Thoracic aorta (tissue), 2 donors: ENCODE results near the gene RSAD2. TPM values are rescaled to one million over a fixed set of nuclear protein-coding genes. Genes with fewer than 3 reads are reported as not detected.

ENCODE experiments used
- ATAC-seq: fragments of 150-250 bp; one replicate; pipeline ENCODE4 v1.8.0; 2017; ENCODE audit warnings: low read depth; ENCODE audit not compliant: insufficient number of reproducible peaks, low FRiP score
- DNase-seq: peaks from one replicate; pipeline ENCODE4 v3.0.0-alpha.2; 2020; ENCODE audit warnings: low spot score
- H3K27ac ChIP-seq, 2 donors: fragments of 200-600 bp; sonication (generic); 1 replicate in 1 of 2; 2 replicates in 1 of 2; pipeline ENCODE4 v1.5.1; 2016; ENCODE audit warnings: mild to moderate bottlenecking in 2 of 2, moderate library complexity in 2 of 2
- H3K27me3 ChIP-seq: fragments of 200-600 bp; sonication (generic); replicated peaks from 2 replicates; pipeline ENCODE4 v1.6.0; 2016; ENCODE audit warnings: mild to moderate bottlenecking; ENCODE audit not compliant: insufficient read depth
- H3K36me3 ChIP-seq: fragments of 200-600 bp; sonication (generic); one replicate; pipeline ENCODE4 v1.5.1; 2016
- H3K4me1 ChIP-seq, 2 donors: fragments of 200-600 bp; sonication (generic); 1 replicate in 1 of 2; 2 replicates in 1 of 2; pipeline versions ENCODE4 v1.5.1 to v1.6.0; 2016; ENCODE audit warnings: low read depth in 2 of 2, mild to moderate bottlenecking in 1 of 2; ENCODE audit not compliant: control insufficient read depth in 1 of 2
- H3K4me3 ChIP-seq: fragments of 200-600 bp; sonication (generic); 2 replicates; pipeline ENCODE4 v1.5.1; 2016; ENCODE audit warnings: mild to moderate bottlenecking
- H3K9me3 ChIP-seq: fragments of 200-600 bp; sonication (generic); 2 replicates; pipeline ENCODE4 v1.5.1; 2016
- total RNA-seq, 2 donors: library from RNA; depleted of rRNA; stranded (reverse); fragments of >200 nt; gene quantifications; one replicate each; pipeline versions ENCODE4 v1.1.0 to v1.2.3, GENCODE V29; 2016
- TF ChIP-seq, protein P1 (sequence below): fragments of 200-600 bp; sonication (generic); IDR thresholded peaks from one replicate; pipeline ENCODE4 v1.5.1; 2019; ENCODE audit warnings: antibody characterized with exemption

The RSAD2 gene
- total RNA-seq, 2 donors from 2014 or later = 11.3 to 11.8 TPM

DNA sequence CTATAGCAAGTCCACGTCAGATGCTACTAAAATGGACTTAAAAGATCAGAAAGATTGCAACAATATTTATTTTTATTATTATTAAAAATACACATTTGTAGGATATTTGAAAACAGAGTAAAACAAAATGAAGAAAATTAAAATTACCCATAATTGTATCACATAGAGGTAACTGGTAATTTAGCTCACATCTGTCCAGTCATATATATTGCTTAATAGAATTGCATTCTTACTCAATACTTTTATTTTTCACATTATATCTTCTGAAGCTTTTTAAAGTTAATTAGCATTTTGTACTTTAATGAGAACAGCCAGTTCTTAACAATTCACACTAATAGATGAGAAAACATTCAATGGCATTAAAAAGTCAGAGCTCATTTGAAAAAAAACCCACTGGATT is 28.1 kb downstream of the RSAD2 start:
- H3K9me3 ChIP-seq = no peaks in the 10 kb centered on the region
- no peak for ATAC-seq
- TF ChIP-seq, protein P1, sequence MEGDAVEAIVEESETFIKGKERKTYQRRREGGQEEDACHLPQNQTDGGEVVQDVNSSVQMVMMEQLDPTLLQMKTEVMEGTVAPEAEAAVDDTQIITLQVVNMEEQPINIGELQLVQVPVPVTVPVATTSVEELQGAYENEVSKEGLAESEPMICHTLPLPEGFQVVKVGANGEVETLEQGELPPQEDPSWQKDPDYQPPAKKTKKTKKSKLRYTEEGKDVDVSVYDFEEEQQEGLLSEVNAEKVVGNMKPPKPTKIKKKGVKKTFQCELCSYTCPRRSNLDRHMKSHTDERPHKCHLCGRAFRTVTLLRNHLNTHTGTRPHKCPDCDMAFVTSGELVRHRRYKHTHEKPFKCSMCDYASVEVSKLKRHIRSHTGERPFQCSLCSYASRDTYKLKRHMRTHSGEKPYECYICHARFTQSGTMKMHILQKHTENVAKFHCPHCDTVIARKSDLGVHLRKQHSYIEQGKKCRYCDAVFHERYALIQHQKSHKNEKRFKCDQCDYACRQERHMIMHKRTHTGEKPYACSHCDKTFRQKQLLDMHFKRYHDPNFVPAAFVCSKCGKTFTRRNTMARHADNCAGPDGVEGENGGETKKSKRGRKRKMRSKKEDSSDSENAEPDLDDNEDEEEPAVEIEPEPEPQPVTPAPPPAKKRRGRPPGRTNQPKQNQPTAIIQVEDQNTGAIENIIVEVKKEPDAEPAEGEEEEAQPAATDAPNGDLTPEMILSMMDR = no peak
- no peak for DNase-seq
- no peak overlapping the region for H3K4me3 ChIP-seq
- no peaks in the 10 kb centered on the region for H3K4me1 ChIP-seq
- no peaks in the 10 kb centered on the region for H3K36me3 ChIP-seq
- no peaks in the 10 kb centered on the region for H3K27me3 ChIP-seq
- no peak overlapping the region for H3K27ac ChIP-seq

DNA sequence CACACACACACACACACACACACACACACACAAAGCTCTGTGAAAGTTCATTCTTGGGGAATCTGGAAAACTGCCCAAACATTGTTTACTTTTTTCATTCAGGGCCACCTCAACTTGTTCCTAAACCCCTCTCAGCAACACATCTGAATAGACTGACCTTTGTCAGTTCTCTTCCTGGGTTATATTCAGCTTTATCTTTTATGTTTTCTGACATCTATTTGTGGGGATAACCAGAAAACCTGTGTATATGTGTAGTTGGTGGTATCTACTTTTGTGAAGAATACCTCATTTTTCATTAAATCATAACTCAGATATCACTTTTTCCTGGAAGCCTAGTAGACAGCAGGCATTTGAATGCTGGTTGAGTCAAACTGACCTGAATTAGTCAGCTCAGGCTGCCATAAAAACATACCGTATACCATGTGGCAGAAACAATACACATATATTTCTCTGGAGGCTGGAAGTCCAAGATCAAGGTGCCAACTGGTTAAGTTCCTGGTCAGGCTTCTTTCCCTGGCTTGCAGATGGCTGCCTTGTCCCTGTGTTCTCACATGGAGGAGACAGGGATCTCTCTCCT is 28.7 kb downstream of the RSAD2 start:
- no peaks in the 10 kb centered on the region for H3K4me1 ChIP-seq
- no peak for DNase-seq
- no peak overlapping the region for H3K4me3 ChIP-seq
- no peak for ATAC-seq
- H3K27me3 ChIP-seq = no peaks in the 10 kb centered on the region
- H3K27ac ChIP-seq = no peak overlapping the region
- H3K36me3 ChIP-seq = no peaks in the 10 kb centered on the region
- TF ChIP-seq, protein P1 = no peak
- no peaks in the 10 kb centered on the region for H3K9me3 ChIP-seq

DNA sequence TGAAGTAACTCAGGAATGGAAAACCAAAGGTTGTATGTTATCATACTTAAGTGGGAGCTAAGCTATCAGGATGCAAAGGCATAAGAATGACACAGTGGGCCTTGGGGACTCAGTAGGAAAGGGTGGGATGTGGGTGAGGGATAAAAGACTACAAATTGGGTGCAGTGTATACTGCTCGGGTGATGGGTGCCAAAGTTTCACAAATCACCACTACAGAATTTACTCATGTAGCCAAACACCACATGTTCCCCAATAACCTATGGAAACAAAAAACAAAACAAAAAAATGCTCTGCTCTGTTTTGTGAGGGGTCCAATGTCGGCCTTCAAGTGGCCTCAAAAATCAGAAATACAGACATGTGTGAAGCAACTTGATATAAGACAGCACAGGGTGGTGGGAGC is 30.7 kb downstream of the RSAD2 start:
- Histone ChIP-seq H3K4me3 (no peak overlapping the region), H3K36me3 (no peaks in the 10 kb centered on the region), H3K9me3 (no peaks in the 10 kb centered on the region), H3K4me1 (no peaks in the 10 kb centered on the region), H3K27ac (no peak overlapping the region), H3K27me3 (no peaks in the 10 kb centered on the region)
- TF ChIP-seq, protein P1 = no peak
- ATAC-seq (no peak), DNase-seq (no peak)

DNA sequence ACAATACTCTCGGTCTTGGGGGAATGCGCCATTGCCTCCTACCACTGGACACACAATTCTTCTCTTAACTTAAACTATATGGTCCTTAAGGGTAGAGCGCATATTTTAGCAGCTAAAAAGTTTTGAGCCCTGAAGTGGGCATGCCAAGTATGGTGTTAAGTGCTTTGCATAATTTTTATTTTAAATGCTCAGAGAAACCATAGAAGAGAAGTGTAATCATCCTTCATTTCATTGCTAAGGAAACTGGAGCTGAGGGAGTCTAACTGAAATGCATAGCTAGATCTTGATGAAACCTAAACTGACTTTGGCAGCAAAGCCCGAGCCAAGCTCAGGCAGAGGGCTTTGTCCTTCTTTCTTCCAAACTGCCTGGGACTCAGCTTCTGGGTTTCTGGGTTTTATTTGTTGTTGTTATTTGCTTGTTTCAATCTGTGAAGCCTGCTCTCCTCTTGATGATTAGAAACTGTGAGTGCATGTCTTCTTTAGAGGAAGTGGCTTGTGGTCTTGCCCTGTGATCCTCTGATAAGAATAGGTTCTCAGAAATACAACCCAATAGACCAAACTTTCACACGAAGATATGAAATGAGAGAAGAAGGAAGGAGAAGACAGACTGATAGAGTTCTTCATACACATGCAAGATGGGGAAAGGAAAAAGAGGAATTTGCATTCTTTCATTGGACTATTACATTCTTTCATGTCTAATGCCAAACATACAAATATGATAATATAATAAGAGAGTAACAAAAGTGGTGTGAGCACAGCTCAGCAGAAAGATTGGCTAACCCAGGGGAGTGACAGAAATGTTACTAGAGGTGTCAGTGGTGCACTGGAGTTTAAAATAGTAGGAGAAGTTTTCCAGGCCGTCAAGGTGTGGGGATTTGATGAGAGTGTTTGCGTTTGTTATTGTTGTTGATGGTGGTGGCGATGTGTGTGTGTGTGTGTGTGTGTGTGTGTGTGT is 32.1 kb downstream of the RSAD2 start:
- Histone ChIP-seq H3K27me3 (no peaks in the 10 kb centered on the region), H3K27ac (no peak overlapping the region), H3K9me3 (no peaks in the 10 kb centered on the region), H3K36me3 (no peaks in the 10 kb centered on the region), H3K4me3 (no peak overlapping the region), H3K4me1 (no peaks in the 10 kb centered on the region)
- no peak for ATAC-seq
- DNase-seq = no peak
- TF ChIP-seq, protein P1 = no peak

DNA sequence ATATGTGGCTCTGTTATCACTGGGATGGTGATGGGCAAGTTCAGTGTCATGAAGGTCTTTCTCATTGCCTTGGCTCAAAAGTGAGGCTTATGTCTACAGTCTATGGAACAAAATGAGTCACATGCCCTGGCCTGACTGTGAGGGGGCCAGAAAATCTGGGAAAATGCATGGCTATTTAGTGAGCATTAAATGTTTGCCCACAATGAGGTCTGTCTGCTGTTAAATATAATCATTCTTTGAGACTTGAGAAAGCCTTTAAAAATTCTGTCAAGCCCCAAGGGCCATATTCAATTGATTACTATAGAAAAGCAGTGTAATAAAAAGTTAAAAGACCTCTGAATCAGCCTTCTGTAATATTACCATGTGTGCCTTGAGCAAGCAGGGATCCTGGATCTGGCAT is 34.1 kb downstream of the RSAD2 start:
- no peaks in the 10 kb centered on the region for H3K36me3 ChIP-seq
- ATAC-seq = no peak
- H3K27ac ChIP-seq = no peak overlapping the region
- peaks cover 0 to 1% of the 10 kb centered on the region in 2 donors for H3K4me1 ChIP-seq
- TF ChIP-seq, protein P1 = no peak
- no peaks in the 10 kb centered on the region for H3K27me3 ChIP-seq
- H3K4me3 ChIP-seq = no peak overlapping the region
- DNase-seq = no peak
- H3K9me3 ChIP-seq = no peaks in the 10 kb centered on the region
